GM12801 (cell line): Measurements from ENCODE around the gene SND1.

ENCODE experiments used
- TF ChIP-seq, protein P1 (sequence below): IDR thresholded peaks from one replicate; pipeline ENCODE4 v1.5.1; 2011; ENCODE audit warnings: control low read depth; ENCODE audit not compliant: insufficient read length; ENCODE audit errors: extremely low read depth

The SND1 gene

DNA sequence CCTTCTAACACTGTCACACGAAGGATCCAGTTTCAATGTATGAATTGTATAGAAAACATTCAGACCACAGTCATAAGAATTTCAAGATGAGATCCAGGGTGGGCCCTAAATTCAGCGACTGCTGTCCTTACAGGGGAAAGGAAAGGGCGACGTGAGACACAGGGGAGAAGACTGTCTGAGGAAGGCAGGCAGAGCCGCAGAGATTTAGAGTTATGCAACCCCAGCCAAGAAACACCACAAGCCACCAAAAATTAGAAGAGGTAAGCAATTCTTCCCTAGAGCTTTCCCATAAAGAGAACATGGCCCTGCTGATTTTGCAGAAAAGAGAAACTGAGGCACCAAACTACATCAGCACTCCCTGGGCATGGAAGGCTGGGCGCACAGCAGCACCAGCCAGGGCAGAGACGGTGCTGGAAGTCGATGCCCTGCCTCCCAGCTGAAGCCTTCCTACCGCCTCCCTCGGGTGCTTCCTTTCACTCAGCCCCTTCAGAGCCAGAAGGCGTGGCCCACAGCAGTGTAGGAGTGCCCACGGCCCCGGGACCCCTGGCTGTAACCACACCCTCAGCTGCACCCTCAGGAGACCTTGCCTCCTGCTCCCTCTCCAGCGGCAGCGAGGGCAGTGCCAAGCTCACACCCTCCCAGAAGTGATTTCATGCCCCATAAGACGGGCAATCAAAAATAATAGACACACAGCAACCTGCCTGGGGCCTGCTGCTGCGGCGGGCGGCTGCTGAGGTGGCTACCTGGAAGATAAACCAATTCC lies 460.2 kb downstream of the SND1 start:
- TF ChIP-seq, protein P1, sequence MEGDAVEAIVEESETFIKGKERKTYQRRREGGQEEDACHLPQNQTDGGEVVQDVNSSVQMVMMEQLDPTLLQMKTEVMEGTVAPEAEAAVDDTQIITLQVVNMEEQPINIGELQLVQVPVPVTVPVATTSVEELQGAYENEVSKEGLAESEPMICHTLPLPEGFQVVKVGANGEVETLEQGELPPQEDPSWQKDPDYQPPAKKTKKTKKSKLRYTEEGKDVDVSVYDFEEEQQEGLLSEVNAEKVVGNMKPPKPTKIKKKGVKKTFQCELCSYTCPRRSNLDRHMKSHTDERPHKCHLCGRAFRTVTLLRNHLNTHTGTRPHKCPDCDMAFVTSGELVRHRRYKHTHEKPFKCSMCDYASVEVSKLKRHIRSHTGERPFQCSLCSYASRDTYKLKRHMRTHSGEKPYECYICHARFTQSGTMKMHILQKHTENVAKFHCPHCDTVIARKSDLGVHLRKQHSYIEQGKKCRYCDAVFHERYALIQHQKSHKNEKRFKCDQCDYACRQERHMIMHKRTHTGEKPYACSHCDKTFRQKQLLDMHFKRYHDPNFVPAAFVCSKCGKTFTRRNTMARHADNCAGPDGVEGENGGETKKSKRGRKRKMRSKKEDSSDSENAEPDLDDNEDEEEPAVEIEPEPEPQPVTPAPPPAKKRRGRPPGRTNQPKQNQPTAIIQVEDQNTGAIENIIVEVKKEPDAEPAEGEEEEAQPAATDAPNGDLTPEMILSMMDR: no peak

DNA sequence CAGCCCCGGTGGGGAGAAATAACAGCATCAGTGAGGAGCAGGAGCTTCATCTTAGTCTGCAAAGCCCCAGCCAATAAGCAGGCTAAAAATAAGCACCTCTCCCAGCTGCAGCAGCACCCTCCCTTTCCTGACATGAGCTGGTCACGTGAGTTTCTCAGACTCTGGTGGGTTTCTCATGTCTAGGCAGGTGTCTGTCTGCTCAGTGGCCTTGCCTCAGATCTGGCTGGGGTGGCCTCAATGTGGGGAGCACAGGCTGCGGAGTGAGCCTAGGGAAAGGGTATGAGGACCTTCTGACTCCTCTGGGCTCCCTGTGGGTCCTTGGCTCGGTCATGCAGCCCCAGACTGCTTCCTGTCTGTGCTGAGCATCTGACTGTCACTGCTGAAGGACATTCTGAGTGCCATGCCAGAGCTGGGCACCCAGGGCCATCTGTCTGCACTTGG lies 460.8 kb downstream of the SND1 start:
- TF ChIP-seq, protein P1: no peak

- TF ChIP-seq, protein P1: no peak
These were observed 461.8 kb downstream of the SND1 start for GRCh38 chr7:128113839-128114238.

DNA sequence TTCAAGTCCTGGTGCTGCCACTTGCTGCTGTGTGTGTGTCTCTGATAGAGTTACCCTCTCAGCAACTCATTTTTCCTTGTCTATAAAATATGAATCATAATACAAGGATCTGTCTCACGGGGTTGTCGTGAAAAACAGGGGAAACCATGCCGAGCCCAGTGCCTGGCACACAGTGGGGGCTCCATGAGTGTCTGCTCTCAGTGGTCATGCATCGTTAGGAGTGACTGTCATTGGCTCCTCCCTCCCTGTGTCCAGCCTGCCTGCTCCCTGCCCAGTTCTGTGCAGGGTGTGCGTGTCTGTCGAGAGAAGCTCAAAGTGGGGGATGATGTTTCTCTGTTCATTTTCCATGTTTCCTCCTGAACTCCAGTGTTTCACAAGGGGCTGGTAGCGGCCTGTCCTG lies 462.8 kb downstream of the SND1 start:
- TF ChIP-seq, protein P1: no peak

DNA sequence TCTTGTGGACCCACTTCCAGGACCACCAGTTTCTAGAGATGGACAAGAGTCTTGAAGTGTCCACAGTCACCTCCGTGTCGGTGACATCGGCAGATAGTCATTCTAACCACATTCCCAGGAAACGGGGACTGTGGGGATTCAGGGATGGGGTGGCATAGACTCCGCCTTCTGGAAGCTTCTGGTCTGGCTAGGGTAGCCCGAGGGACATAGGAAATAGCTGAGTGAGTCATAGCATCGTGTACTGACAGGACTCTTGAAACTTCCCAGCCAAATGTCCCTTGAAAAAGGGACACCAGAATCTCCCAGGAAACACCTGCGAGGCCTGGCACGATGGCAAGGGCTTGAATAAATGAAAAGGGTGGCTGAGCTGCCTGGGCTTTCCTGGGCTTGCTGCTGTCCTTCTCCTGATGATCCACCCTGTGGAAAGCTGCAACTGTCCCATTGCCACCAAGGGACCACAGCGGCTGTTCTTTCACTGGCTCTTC lies 463.4 kb downstream of the SND1 start:
- TF ChIP-seq, protein P1: no peak

GRCh38 chr7:128115821-128116723 lies 464.1 kb downstream of the SND1 start:
- TF ChIP-seq, protein P1: no peak

GRCh38 chr7:128116740-128117139 lies 464.7 kb downstream of the SND1 start:
- TF ChIP-seq, protein P1: no peak
